ENCODE results near the gene LCN6.

DNA sequence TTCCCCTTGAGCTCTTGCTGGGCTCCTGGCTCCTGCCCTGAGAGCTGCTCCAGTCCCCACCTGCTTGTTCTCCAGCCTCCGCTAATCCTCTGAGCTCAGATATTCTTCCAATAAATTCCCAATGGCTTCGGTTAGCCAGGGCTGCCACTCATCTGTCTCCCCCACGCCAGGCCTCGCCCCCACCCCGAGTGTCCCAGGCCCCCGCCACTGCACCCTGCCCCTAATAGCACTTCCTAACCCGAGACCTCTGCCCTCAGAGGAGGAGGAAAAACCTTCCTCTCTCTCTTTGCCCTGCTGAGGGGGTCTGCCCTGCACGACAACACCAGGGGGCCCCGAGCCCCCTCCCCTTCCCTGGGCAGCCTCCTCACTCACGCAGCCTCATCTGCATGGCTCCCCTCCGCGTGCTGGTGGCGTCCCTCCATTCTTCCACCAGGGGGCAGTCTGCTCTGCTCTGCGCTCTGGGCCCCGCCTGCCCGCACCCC, 21.4 kb upstream of the LCN6 start:
- TF ChIP-seq, protein P1, sequence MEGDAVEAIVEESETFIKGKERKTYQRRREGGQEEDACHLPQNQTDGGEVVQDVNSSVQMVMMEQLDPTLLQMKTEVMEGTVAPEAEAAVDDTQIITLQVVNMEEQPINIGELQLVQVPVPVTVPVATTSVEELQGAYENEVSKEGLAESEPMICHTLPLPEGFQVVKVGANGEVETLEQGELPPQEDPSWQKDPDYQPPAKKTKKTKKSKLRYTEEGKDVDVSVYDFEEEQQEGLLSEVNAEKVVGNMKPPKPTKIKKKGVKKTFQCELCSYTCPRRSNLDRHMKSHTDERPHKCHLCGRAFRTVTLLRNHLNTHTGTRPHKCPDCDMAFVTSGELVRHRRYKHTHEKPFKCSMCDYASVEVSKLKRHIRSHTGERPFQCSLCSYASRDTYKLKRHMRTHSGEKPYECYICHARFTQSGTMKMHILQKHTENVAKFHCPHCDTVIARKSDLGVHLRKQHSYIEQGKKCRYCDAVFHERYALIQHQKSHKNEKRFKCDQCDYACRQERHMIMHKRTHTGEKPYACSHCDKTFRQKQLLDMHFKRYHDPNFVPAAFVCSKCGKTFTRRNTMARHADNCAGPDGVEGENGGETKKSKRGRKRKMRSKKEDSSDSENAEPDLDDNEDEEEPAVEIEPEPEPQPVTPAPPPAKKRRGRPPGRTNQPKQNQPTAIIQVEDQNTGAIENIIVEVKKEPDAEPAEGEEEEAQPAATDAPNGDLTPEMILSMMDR (IDR thresholded peaks at IDR 0.05): peak in 1 of 2 donors; percentile 51
- TF ChIP-seq POLR2A (IDR thresholded peaks at IDR 0.05) (no peak), EP300 (IDR thresholded peaks at IDR 0.05) (no peak), POLR2AphosphoS5 (IDR thresholded peaks at IDR 0.05) (no peak)

Data from suprapubic skin (tissue), 4 donors.